ENCODE results near the gene DHRS4. TPM values are rescaled to one million over a fixed set of nuclear protein-coding genes. Genes with fewer than 3 reads are reported as not detected.
"Not testable (repeated sequence)": the region's sequence is repeated elsewhere in the genome, so short reads cannot be mapped to it uniquely, and the experiment has no call there.

Gene DHRS4
- total RNA-seq, 1 donor from 2014 or later = 17.1 TPM

DNA sequence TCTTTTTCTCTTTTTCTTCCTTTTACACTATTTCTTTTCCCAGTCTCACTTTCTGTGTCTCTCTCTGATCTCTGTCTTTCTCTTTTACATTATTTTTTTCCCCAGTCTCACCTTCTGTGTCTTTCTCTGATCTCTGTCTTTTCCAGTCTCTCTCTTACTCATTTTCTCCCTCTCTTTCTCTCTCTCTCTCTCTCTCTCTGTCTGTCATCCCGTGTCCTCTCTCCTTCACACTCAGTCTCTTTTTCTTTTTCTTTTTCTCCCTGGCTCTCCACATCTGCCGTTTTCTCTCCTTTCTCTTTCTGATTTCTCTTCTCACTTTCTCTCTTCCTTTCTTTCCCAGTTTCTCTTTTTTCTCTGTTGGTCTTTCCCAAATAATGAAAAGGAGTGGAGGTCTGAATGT, 57.5 kb downstream of the DHRS4 start:
- H3K9me3 Mint-ChIP-seq (ENCODE audit: low read depth) = no peaks in the 10 kb centered on the region
- peaks cover 8% of the 10 kb centered on the region for H3K4me1 Mint-ChIP-seq (ENCODE audit: low read depth)
- no peak for DNase-seq (ENCODE audit: low spot score, unreplicated experiment)
- H3K27me3 Mint-ChIP-seq = no peaks in the 10 kb centered on the region
- H3K4me3 Mint-ChIP-seq (ENCODE audit: low read depth) = no peak overlapping the region
- TF ChIP-seq, protein P1, sequence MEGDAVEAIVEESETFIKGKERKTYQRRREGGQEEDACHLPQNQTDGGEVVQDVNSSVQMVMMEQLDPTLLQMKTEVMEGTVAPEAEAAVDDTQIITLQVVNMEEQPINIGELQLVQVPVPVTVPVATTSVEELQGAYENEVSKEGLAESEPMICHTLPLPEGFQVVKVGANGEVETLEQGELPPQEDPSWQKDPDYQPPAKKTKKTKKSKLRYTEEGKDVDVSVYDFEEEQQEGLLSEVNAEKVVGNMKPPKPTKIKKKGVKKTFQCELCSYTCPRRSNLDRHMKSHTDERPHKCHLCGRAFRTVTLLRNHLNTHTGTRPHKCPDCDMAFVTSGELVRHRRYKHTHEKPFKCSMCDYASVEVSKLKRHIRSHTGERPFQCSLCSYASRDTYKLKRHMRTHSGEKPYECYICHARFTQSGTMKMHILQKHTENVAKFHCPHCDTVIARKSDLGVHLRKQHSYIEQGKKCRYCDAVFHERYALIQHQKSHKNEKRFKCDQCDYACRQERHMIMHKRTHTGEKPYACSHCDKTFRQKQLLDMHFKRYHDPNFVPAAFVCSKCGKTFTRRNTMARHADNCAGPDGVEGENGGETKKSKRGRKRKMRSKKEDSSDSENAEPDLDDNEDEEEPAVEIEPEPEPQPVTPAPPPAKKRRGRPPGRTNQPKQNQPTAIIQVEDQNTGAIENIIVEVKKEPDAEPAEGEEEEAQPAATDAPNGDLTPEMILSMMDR (IDR thresholded peaks at IDR 0.05; ENCODE audit: unreplicated experiment) = no peak
- no peak overlapping the region for H3K27ac Mint-ChIP-seq
- H3K36me3 Mint-ChIP-seq (ENCODE audit: insufficient read depth) = peaks cover 2% of the 10 kb centered on the region

DNA sequence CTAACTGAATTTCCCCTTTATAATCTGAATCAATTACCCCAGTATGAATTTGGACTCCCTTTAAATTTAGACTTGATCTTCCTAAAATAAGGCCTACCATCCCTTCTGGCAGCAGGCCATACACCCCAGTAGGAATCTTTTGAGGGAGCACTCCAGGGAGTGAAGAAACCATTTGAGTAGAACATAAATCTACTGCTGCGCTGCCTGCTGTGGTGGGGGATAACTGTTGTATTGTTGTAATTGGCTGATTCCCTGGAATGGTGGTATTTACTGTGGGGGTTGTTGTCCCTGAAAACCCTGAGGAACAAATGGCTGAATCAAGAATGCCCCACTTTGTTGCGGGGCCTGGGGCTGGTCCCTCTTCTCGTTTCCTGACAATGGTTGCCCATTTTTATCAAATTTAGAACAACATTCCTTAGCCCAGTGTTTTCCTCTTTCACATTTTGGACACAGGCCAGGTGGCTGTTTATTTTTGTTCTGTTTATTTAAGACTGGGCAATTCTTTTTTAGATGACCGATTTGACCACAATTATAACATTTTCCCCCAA, 59.2 kb downstream of the DHRS4 start:
- H3K9me3 Mint-ChIP-seq (ENCODE audit: low read depth) = peaks cover 15% of the 10 kb centered on the region
- H3K4me1 Mint-ChIP-seq (ENCODE audit: low read depth); H3K4me3 Mint-ChIP-seq (ENCODE audit: low read depth); DNase-seq (ENCODE audit: low spot score, unreplicated experiment); H3K27ac Mint-ChIP-seq; H3K27me3 Mint-ChIP-seq; H3K36me3 Mint-ChIP-seq (ENCODE audit: insufficient read depth): not testable (repeated sequence)

DNA sequence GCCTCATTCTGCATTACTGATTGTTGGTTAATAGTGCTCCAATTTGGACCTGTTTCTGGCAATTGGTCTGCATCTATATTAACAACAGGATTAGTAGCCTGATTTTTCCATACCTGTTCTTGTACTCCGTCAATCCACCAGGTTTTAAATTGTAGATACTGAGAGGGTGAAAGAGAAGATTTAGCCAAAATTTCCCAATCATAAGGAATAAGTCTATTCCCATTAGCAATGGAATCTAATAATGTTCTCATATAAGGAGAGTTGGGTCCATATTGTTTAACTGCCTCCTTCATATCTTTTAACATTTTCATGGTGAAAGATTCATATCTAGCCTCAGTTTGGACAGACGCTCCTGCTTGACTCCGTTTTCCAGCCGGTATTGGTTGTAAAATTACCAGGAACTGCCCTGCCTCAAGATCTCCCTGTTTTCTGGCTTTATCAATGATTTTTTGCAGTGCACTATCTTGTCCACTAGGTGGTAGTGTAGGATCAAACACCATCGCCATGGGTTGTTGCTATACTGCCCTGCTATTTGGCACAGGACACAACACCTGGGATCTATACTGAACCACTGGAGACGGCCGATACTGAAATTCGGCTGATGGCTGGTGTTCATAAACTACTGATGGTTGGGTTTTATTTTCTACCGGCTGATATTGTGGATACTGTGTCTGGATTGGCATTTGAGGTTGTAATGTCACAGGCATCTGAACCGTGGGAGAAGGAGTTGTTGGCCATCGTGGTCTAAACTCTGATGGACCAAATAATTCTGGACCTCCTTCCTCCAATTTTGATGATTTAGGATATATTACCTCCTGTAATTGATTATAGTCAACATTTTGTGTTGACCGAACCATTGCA, 60.3 kb downstream of the DHRS4 start:
- Mint-ChIP-seq H3K36me3 (ENCODE audit: insufficient read depth) (peaks cover 7% of the 10 kb centered on the region), H3K27me3 (peaks cover 7% of the 10 kb centered on the region), H3K4me3 (ENCODE audit: low read depth) (no peak overlapping the region), H3K27ac (no peak overlapping the region), H3K4me1 (ENCODE audit: low read depth) (peaks cover 8% of the 10 kb centered on the region), H3K9me3 (ENCODE audit: low read depth) (peaks cover 17% of the 10 kb centered on the region)
- peak; percentile 45 for DNase-seq (ENCODE audit: low spot score, unreplicated experiment)
- TF ChIP-seq, protein P1 (IDR thresholded peaks at IDR 0.05; ENCODE audit: unreplicated experiment) = peak; percentile 93

DNA sequence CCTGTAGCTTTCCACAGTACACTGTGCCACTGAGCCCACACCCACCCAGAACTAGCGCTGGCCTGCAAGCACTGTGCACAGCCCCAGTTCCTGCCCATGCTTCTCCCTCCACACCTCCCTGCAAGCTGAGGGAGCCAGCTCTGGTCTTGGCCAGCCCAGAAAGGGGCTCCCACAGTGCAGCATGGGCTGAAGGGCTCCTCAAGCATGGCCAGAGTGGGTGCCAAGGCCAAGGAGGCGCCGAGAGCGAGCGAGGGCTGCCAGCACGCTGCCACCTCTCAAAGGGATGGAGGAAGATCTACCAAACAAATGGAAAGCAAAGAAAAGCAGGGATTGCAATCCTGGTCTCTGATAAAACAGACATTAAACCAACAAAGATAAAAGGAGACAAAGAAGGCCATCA, 62.2 kb downstream of the DHRS4 start:
- not testable (repeated sequence) for H3K4me1 Mint-ChIP-seq (ENCODE audit: low read depth); DNase-seq (ENCODE audit: low spot score, unreplicated experiment); H3K27ac Mint-ChIP-seq; H3K4me3 Mint-ChIP-seq (ENCODE audit: low read depth); H3K27me3 Mint-ChIP-seq; H3K36me3 Mint-ChIP-seq (ENCODE audit: insufficient read depth)
- H3K9me3 Mint-ChIP-seq (ENCODE audit: low read depth) = peaks cover 28% of the 10 kb centered on the region

Other genes with a start within 250 kb of the DHRS4 start
- 12.2 and 14.0 TPM in 2 replicates for gene DHRS4L2, start 35.2 kb downstream of the DHRS4 start, total RNA-seq
- gene CARMIL3, start 98.2 kb downstream of the DHRS4 start, total RNA-seq = 4.3 and 4.9 TPM in 2 replicates
- gene CPNE6, start 117.8 kb downstream of the DHRS4 start, total RNA-seq = not detected in 2 replicates
- gene PCK2, start 140.5 kb downstream of the DHRS4 start, total RNA-seq = 29.7 and 34.7 TPM in 2 replicates
- gene DCAF11, start 161.0 kb downstream of the DHRS4 start, total RNA-seq = 79.7 and 80.9 TPM in 2 replicates
- 2.3 and 2.8 TPM in 2 replicates for gene NRL, start 161.2 kb downstream of the DHRS4 start, total RNA-seq
- 1.7 and 1.9 TPM in 2 replicates for gene FITM1, start 176.9 kb downstream of the DHRS4 start, total RNA-seq
- gene PSME1, start 182.4 kb downstream of the DHRS4 start, total RNA-seq = 101 and 103 TPM in 2 replicates
- 22.8 and 22.9 TPM in 2 replicates for gene EMC9, start 187.8 kb downstream of the DHRS4 start, total RNA-seq
- 118 and 120 TPM in 2 replicates for gene PSME2, start 192.8 kb downstream of the DHRS4 start, total RNA-seq
- 99.3 and 104 TPM in 2 replicates for gene RNF31, start 193.7 kb downstream of the DHRS4 start, total RNA-seq
- gene IRF9, start 207.5 kb downstream of the DHRS4 start, total RNA-seq = 57.4 and 62.4 TPM in 2 replicates
- 380 and 408 TPM in 2 replicates for gene REC8, start 218.3 kb downstream of the DHRS4 start, total RNA-seq
- 54.9 and 56.4 TPM in 2 replicates for gene IPO4, start 235.0 kb downstream of the DHRS4 start, total RNA-seq
- 52.9 and 56.2 TPM in 2 replicates for gene TM9SF1, start 241.7 kb downstream of the DHRS4 start, total RNA-seq

All from progenitor cell of endocrine pancreas (in vitro differentiated cells).